ENCODE measurements around the gene RAPGEF5.

GRCh38 chr7:22151901-22152300, 205.1 kb downstream of the RAPGEF5 start:
- no peak for TF ChIP-seq POLR2A (IDR thresholded peaks at IDR 0.05)
- TF ChIP-seq CTCF (IDR thresholded peaks at IDR 0.05): no peak
